CD4-positive, CD25-positive, alpha-beta regulatory T cell (primary cell): ENCODE data around the gene NEB. TPM values are rescaled to one million over a fixed set of nuclear protein-coding genes. Genes with fewer than 3 reads are reported as not detected.

Experiments
- ATAC-seq, 2 donors: fragments of 150-1000 bp; cut with Tn5 transposase; one replicate each; pipeline ENCODE4 v1.10.0; 2021; ENCODE audit warnings: low read depth in 2 of 2, moderate number of reproducible peaks in 2 of 2, moderate library complexity in 1 of 2
- DNase-seq, 3 donors: peaks; one replicate each; pipeline versions ENCODE4 v3.0.0 to v3.0.0-alpha.2; 2012 to 2022; ENCODE audit warnings: mixed read lengths in 1 of 3
- H3K27ac ChIP-seq: one replicate; pipeline ENCODE4 v1.7.0; 2013; ENCODE audit warnings: mild to moderate bottlenecking, low read length; ENCODE audit not compliant: insufficient read depth, poor library complexity, severe bottlenecking
- H3K27me3 ChIP-seq: one replicate; pipeline ENCODE4 v1.7.0; 2013; ENCODE audit warnings: low read length; ENCODE audit not compliant: control insufficient read depth, insufficient read depth
- H3K36me3 ChIP-seq: one replicate; pipeline ENCODE4 v1.7.0; 2013; ENCODE audit warnings: mild to moderate bottlenecking, low read length, moderate library complexity; ENCODE audit not compliant: control insufficient read depth, insufficient read depth
- H3K4me1 ChIP-seq: 2 replicates; pipeline ENCODE4 v1.7.0; 2013; ENCODE audit warnings: mild to moderate bottlenecking, low read length; ENCODE audit not compliant: insufficient read depth, control insufficient read depth, poor library complexity, severe bottlenecking
- H3K4me3 ChIP-seq: one replicate; pipeline ENCODE4 v1.7.0; 2013; ENCODE audit warnings: low read depth, mild to moderate bottlenecking, low read length, moderate library complexity
- H3K9me3 ChIP-seq, 2 experiments: 1 replicate in 1 of 2; 2 replicates in 1 of 2; pipeline ENCODE4 v1.7.0; 2013; ENCODE audit warnings: low read length in 2 of 2, mild to moderate bottlenecking in 1 of 2, moderate library complexity in 1 of 2; ENCODE audit not compliant: control insufficient read depth in 2 of 2
- H3K27ac Mint-ChIP-seq, 3 donors: one replicate each; pipeline ENCODE4 v1.8.0; 2020 to 2022; ENCODE audit warnings: mild to moderate bottlenecking in 3 of 3, mixed read lengths in 3 of 3, moderate library complexity in 2 of 3
- H3K27me3 Mint-ChIP-seq: one replicate; pipeline ENCODE4 v1.8.0; 2022; ENCODE audit warnings: mild to moderate bottlenecking, mixed read lengths
- H3K36me3 Mint-ChIP-seq: one replicate; pipeline ENCODE4 v1.8.0; 2020; ENCODE audit warnings: mixed read lengths
- H3K4me1 Mint-ChIP-seq, 4 donors: one replicate each; pipeline ENCODE4 v1.8.0; 2020 to 2022; ENCODE audit warnings: mixed read lengths in 4 of 4, mild to moderate bottlenecking in 1 of 4
- H3K4me3 Mint-ChIP-seq, 4 donors: one replicate each; pipeline ENCODE4 v1.8.0; 2020 to 2022; ENCODE audit warnings: mild to moderate bottlenecking in 4 of 4, mixed read lengths in 4 of 4, moderate library complexity in 3 of 4
- H3K9me3 Mint-ChIP-seq, 7 donors: one replicate each; pipeline ENCODE4 v1.8.0; 2020 to 2022; ENCODE audit warnings: mixed read lengths in 7 of 7, mild to moderate bottlenecking in 3 of 7, moderate library complexity in 2 of 7
- polyA plus RNA-seq, 4 donors: library from polyadenylated mRNA; unstranded; fragments of 300-500 nt; fragmentation: Illumina TruSeq; gene quantifications; one replicate each; pipeline ENCODE4 v1.2.3, GENCODE V29; 2021
- total RNA-seq: library from RNA; stranded (reverse); gene quantifications from one replicate; pipeline ENCODE4 v1.2.3, GENCODE V29; 2022

The NEB gene
- total and polyA plus RNA-seq, 5 donors from 2014 or later, result 0.06 to 1.3 (median 0.24) TPM; not detected in 1

GRCh38 chr2:151691631-151692030, 42.6 kb downstream of the NEB start:
- peaks cover 0 to 7% (median 3%) of the 10 kb centered on the region in 4 donors for H3K4me1 Mint-ChIP-seq

DNA sequence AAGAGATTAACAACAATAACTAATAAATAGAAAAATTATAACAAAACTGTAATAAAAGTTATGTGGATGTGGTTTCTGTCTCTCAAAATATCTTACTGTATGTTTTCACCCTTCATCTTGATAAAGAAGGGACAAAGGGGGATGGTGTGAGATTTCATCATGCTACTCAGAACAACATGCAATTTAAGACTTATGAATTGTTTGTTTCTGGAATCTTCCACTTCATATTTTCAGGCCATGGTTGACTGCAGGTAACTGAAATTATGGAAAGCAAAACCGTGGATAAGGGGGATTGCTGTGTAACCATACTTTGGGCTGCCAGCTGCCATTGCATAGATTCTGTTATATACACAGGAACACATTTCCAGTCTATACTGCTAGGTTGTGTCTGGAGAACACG, 45.6 kb downstream of the NEB start:
- H3K4me1 Mint-ChIP-seq, result peaks cover 0 to 3% (median 1%) of the 10 kb centered on the region in 4 donors
- no peaks in the 10 kb centered on the region for H3K27me3 Mint-ChIP-seq
- Histone ChIP-seq H3K4me3 (no peak overlapping the region), H3K9me3 (no peaks in the 10 kb centered on the region), H3K4me1 (no peaks in the 10 kb centered on the region), H3K27ac (no peak overlapping the region), H3K27me3 (no peaks in the 10 kb centered on the region), H3K36me3 (no peaks in the 10 kb centered on the region)
- peaks cover 12% of the 10 kb centered on the region for H3K36me3 Mint-ChIP-seq
- H3K9me3 Mint-ChIP-seq, result no peaks in the 10 kb centered on the region
- no peak overlapping the region for H3K4me3 Mint-ChIP-seq
- H3K27ac Mint-ChIP-seq, result no peak overlapping the region
- no peak for DNase-seq
- no peak for ATAC-seq

More at GRCh38 chr2:151691631-151692030, 42.6 kb downstream of the NEB start:
- no peaks in the 10 kb centered on the region for H3K27me3 ChIP-seq
- Mint-ChIP-seq H3K27ac (no peak overlapping the region), H3K36me3 (peaks cover 8% of the 10 kb centered on the region), H3K27me3 (no peaks in the 10 kb centered on the region), H3K9me3 (no peaks in the 10 kb centered on the region), H3K4me3 (no peak overlapping the region)
- no peak overlapping the region for H3K27ac ChIP-seq
- H3K9me3 ChIP-seq, result no peaks in the 10 kb centered on the region
- no peak overlapping the region for H3K4me3 ChIP-seq
- no peaks in the 10 kb centered on the region for H3K4me1 ChIP-seq
- DNase-seq (no peak), ATAC-seq (no peak)
- H3K36me3 ChIP-seq, result no peaks in the 10 kb centered on the region

DNA sequence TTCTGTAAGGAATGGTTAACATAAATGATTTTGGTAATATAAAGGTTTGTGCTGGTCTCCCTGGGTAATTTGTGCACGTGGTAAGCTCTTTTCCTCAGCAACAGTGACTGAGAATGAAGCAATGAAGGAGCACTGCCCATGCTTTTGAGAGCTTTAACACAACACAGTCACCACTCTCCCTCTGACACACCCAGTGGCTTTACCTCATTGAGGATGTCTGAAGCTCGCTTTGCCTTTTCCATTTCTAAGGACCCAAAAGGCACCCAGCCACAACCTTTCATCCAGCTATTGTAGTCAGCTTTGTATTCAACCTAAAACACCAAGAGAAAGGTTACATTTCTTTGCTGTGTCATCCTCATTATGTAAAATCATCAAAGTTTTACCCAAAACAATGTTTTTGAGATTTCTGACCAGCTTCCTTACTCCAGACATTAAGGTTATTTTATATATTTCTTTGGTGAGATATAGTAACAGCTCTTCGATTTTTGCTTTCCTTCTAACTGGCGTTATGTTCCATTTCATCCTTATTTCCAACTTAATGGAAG, 51.7 kb downstream of the NEB start:
- Mint-ChIP-seq H3K4me1 (no peaks in the 10 kb centered on the region), H3K27ac (no peak overlapping the region), H3K27me3 (peaks cover 9% of the 10 kb centered on the region), H3K36me3 (peaks cover 10% of the 10 kb centered on the region), H3K4me3 (no peak overlapping the region), H3K9me3 (no peaks in the 10 kb centered on the region)
- no peak for DNase-seq
- Histone ChIP-seq H3K9me3 (no peaks in the 10 kb centered on the region), H3K4me1 (no peaks in the 10 kb centered on the region), H3K4me3 (no peak overlapping the region), H3K36me3 (no peaks in the 10 kb centered on the region), H3K27me3 (no peaks in the 10 kb centered on the region), H3K27ac (no peak overlapping the region)
- no peak for ATAC-seq

GRCh38 chr2:151681051-151681450, 53.2 kb downstream of the NEB start:
- H3K4me3 Mint-ChIP-seq, result no peak overlapping the region
- H3K27me3 ChIP-seq, result no peaks in the 10 kb centered on the region
- peaks cover 9% of the 10 kb centered on the region for H3K27me3 Mint-ChIP-seq
- H3K36me3 Mint-ChIP-seq, result peaks cover 10% of the 10 kb centered on the region
- H3K4me3 ChIP-seq, result no peak overlapping the region
- H3K9me3 Mint-ChIP-seq, result no peaks in the 10 kb centered on the region
- H3K36me3 ChIP-seq, result no peaks in the 10 kb centered on the region
- no peaks in the 10 kb centered on the region for H3K4me1 ChIP-seq
- no peaks in the 10 kb centered on the region for H3K9me3 ChIP-seq
- H3K27ac ChIP-seq, result no peak overlapping the region
- ATAC-seq (no peak), DNase-seq (no peak)
- H3K4me1 Mint-ChIP-seq, result no peaks in the 10 kb centered on the region
- no peak overlapping the region for H3K27ac Mint-ChIP-seq

DNA sequence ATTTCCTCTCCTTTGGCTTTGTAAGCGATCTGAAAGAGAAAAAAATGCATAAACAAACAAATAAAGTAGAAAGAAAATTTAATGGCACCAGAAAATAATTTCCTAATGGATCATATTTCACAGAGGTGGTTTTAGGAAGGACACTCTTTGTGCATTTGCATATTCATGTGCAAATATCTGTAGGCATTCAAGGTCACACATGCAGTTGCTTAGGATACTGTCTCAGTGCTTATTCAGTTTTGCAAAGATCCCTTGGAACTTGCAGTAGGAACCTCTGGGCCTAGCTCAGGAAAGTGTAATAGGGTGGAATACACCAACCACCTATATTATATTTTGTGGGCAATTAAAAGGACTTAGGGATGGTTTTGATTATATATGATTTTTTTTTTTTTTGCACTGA, 54.3 kb downstream of the NEB start:
- Mint-ChIP-seq H3K27me3 (peaks cover 9% of the 10 kb centered on the region), H3K4me1 (peaks cover 0 to 3% (median 0%) of the 10 kb centered on the region in 4 donors), H3K36me3 (peaks cover 10% of the 10 kb centered on the region), H3K4me3 (no peak overlapping the region), H3K9me3 (no peaks in the 10 kb centered on the region), H3K27ac (no peak overlapping the region)
- DNase-seq (no peak), ATAC-seq (no peak)
- H3K9me3 ChIP-seq, result no peaks in the 10 kb centered on the region
- H3K4me1 ChIP-seq, result no peaks in the 10 kb centered on the region
- no peaks in the 10 kb centered on the region for H3K27me3 ChIP-seq
- H3K36me3 ChIP-seq, result no peaks in the 10 kb centered on the region
- no peak overlapping the region for H3K27ac ChIP-seq
- H3K4me3 ChIP-seq, result no peak overlapping the region

- ATAC-seq (no peak), DNase-seq (no peak)
- no peak overlapping the region for H3K4me3 Mint-ChIP-seq
- Histone ChIP-seq H3K27ac (no peak overlapping the region), H3K4me3 (no peak overlapping the region), H3K36me3 (no peaks in the 10 kb centered on the region), H3K27me3 (no peaks in the 10 kb centered on the region), H3K4me1 (no peaks in the 10 kb centered on the region), H3K9me3 (no peaks in the 10 kb centered on the region)
- H3K4me1 Mint-ChIP-seq, result peaks cover 0 to 3% (median 0%) of the 10 kb centered on the region in 4 donors
- peaks cover 9% of the 10 kb centered on the region for H3K27me3 Mint-ChIP-seq
- H3K36me3 Mint-ChIP-seq, result peaks cover 11% of the 10 kb centered on the region
- H3K27ac Mint-ChIP-seq, result peak overlapping the region in 1 of 3 donors; percentile 39
- no peaks in the 10 kb centered on the region for H3K9me3 Mint-ChIP-seq
Measured at GRCh38 chr2:151678849-151679248, 55.4 kb downstream of the NEB start.

GRCh38 chr2:151673016-151673415, 61.3 kb downstream of the NEB start:
- Mint-ChIP-seq H3K36me3 (peaks cover 15% of the 10 kb centered on the region), H3K4me1 (peaks cover 0 to 3% (median 0%) of the 10 kb centered on the region in 4 donors), H3K27me3 (no peaks in the 10 kb centered on the region), H3K27ac (no peak overlapping the region), H3K4me3 (no peak overlapping the region), H3K9me3 (no peaks in the 10 kb centered on the region)
- H3K36me3 ChIP-seq, result no peaks in the 10 kb centered on the region
- H3K4me3 ChIP-seq, result no peak overlapping the region
- ATAC-seq (no peak), DNase-seq (no peak)
- H3K27me3 ChIP-seq, result no peaks in the 10 kb centered on the region
- H3K4me1 ChIP-seq, result no peaks in the 10 kb centered on the region
- no peak overlapping the region for H3K27ac ChIP-seq
- H3K9me3 ChIP-seq, result no peaks in the 10 kb centered on the region

GRCh38 chr2:151672277-151672676, 62.0 kb downstream of the NEB start:
- Mint-ChIP-seq H3K9me3 (no peaks in the 10 kb centered on the region), H3K36me3 (peaks cover 9% of the 10 kb centered on the region), H3K4me3 (no peak overlapping the region), H3K27ac (no peak overlapping the region), H3K4me1 (peaks cover 0 to 3% (median 0%) of the 10 kb centered on the region in 4 donors), H3K27me3 (no peaks in the 10 kb centered on the region)
- H3K27me3 ChIP-seq, result no peaks in the 10 kb centered on the region
- no peaks in the 10 kb centered on the region for H3K9me3 ChIP-seq
- no peak for ATAC-seq
- no peak overlapping the region for H3K4me3 ChIP-seq
- DNase-seq, result no peak
- H3K27ac ChIP-seq, result no peak overlapping the region
- no peaks in the 10 kb centered on the region for H3K36me3 ChIP-seq
- no peaks in the 10 kb centered on the region for H3K4me1 ChIP-seq
